ENCODE data around the gene GJA5.

The GJA5 gene

GRCh38 chr1:147717706-147718097, 42.7 kb downstream of the GJA5 start:
- no peak for TF ChIP-seq CTCF (IDR thresholded peaks at IDR 0.05; ENCODE audit: low read depth, low read length)
- peak in 1 of 2 donors; percentile 7 for DNase-seq (ENCODE audit: low read depth in 2 of 2)
- no peak overlapping the region for H3K4me3 ChIP-seq (replicated peaks in 1 of 2; ENCODE audit: low read depth in 2 of 2, low read length in 2 of 2)

GRCh38 chr1:147717051-147717705, 43.2 kb downstream of the GJA5 start:
- peak in 1 of 2 donors; percentile 3 for DNase-seq (ENCODE audit: low read depth in 2 of 2)
- no peak for TF ChIP-seq CTCF (IDR thresholded peaks at IDR 0.05; ENCODE audit: low read depth, low read length)
- no peak overlapping the region for H3K4me3 ChIP-seq (replicated peaks in 1 of 2; ENCODE audit: low read depth in 2 of 2, low read length in 2 of 2)

GRCh38 chr1:147712605-147713004, 47.8 kb downstream of the GJA5 start:
- no peak for TF ChIP-seq CTCF (IDR thresholded peaks at IDR 0.05; ENCODE audit: low read depth, low read length)
- DNase-seq (ENCODE audit: low read depth in 2 of 2) = no peak
- H3K4me3 ChIP-seq (replicated peaks in 1 of 2; ENCODE audit: low read depth in 2 of 2, low read length in 2 of 2) = no peak overlapping the region
